H1 (cell line): ENCODE data around the gene ACVR1. TPM values are rescaled to one million over a fixed set of nuclear protein-coding genes. Genes with fewer than 3 reads are reported as not detected.
A peak's percentile ranks its signal among the peaks of the same experiment; 100 is the strongest.

Experiments
- ATF3 ChIP-seq: IDR thresholded peaks from 2 replicates; pipeline ENCODE4 v1.6.1; 2011; ENCODE audit warnings: low read depth, mild to moderate bottlenecking, low read length; ENCODE audit not compliant: insufficient read depth
- BRCA1 ChIP-seq: IDR thresholded peaks from 2 replicates; pipeline ENCODE4 v1.6.1; 2012; ENCODE audit warnings: low read depth, low read length, improper control_type of control experiment
- CBX5 ChIP-seq: fragments of 300-800, 300-1000 bp; sonication (generic); IDR thresholded peaks from 2 replicates; pipeline ENCODE4 v1.7.1; 2016; ENCODE audit warnings: antibody characterized with exemption, low read length, low read depth
- CEBPB ChIP-seq: IDR thresholded peaks from 2 replicates; pipeline ENCODE4 v1.6.1; 2012; ENCODE audit warnings: low read depth, low read length
- CHD2 ChIP-seq: IDR thresholded peaks from 2 replicates; pipeline ENCODE4 v1.6.1; 2012; ENCODE audit warnings: low read length, improper control_type of control experiment
- CHD7 ChIP-seq: fragments of 300-600 bp; sonication (generic); IDR thresholded peaks from 2 replicates; pipeline ENCODE4 v1.7.1; 2012; ENCODE audit warnings: low read length, moderate library complexity, mild to moderate bottlenecking, inconsistent platforms; ENCODE audit not compliant: insufficient replicate concordance
- EGR1 ChIP-seq: IDR thresholded peaks from 2 replicates; pipeline ENCODE4 v1.6.1; 2011; ENCODE audit warnings: low read depth, low read length, borderline replicate concordance
- FOSL1 ChIP-seq: IDR thresholded peaks from 2 replicates; pipeline ENCODE4 v1.6.1; 2011; ENCODE audit warnings: mild to moderate bottlenecking, low read depth, low read length, moderate library complexity; ENCODE audit not compliant: insufficient read depth
- JUND ChIP-seq: IDR thresholded peaks from 2 replicates; pipeline ENCODE4 v1.6.1; 2011; ENCODE audit warnings: mild to moderate bottlenecking, improper control_type of control experiment, low read length
- SUZ12 ChIP-seq: fragments of 200-600 bp; sonication (generic); IDR thresholded peaks from 2 replicates; pipeline ENCODE4 v1.6.1; 2012; ENCODE audit warnings: mild to moderate bottlenecking, inconsistent platforms, low read length, moderate library complexity, mixed read lengths
- TEAD4 ChIP-seq: IDR thresholded peaks from 2 replicates; pipeline ENCODE4 v1.6.1; 2012; ENCODE audit warnings: low read depth, low read length, inconsistent platforms, mixed read lengths
- polyA plus RNA-seq, 7 experiments: library from polyadenylated mRNA; depleted of rRNA in 3 of 7; stranded (reverse) in 5 of 7; unstranded in 2 of 7; fragments of >200 nt in 5 of 7; fragments of 200-250 nt in 2 of 7; gene quantifications; 1 replicate in 5 of 7; 2 replicates in 1 of 7; 4 replicates in 1 of 7; pipeline versions ENCODE4 v1.2.1 to v1.2.3, GENCODE V29; 2011 to 2013; ENCODE audit warnings: missing spikeins in 2 of 7, mixed read lengths in 2 of 7
- total RNA-seq: library from RNA; stranded (reverse); fragmentation: NEBNext Ultra II Directional; extraction: Animal tissue kit (Norgen Biotek cat#: 25700); gene quantifications from 2 replicates; pipeline ENCODE4 v1.2.1, GENCODE V29; 2021

The ACVR1 gene
- total and polyA plus RNA-seq, 2 of the 8 experiments (the other 6 are each of a cell fraction or from before 2014, with no cell fraction given), result 8.5 to 17.7 TPM

DNA sequence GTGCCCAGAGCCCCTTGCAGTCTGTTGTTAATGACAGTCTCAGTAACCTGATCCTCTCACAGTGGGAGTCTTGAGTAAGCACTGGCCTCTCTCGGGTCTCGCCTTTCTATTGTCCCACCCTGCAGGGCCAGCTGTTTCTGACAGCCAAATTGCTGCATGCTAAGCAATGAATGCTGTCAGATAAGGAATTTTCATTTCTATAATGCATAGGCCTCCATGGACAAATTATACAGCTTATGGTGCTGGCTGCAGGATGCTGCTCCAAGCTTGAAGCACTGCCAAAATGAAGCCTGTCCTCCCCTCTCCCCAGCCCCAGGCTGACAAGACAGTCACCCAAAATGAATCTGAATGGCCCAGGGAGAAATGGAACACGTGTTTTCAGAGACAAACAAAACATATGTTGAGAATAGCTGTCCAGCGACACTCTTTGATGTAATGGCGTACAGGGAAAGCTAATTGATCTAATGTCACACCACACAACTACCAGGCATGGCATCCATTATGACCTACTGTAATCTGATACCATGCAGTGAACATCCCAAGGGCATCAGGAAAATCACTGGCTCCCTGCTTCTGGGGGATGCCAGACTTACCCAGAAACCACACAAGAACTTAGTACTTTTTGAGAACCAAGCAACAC lies 36.8 kb downstream of the ACVR1 start (continued):
- TF ChIP-seq CHD7 (no peak), CHD2 (no peak), FOSL1 (no peak), JUND (no peak), SUZ12 (no peak), CBX5 (no peak), ATF3 (no peak), BRCA1 (no peak), EGR1 (no peak), TEAD4 (peak; percentile 39; the same call in 1 of the 2 replicates), CEBPB (peak; percentile 61)
